DND-41 (cell line): ENCODE measurements around the gene CYP27C1.

Experiments
- ATAC-seq: fragments of 200-7000 bp; cut with Tn5 transposase; 3 replicates; pipeline ENCODE4 v1.9.1; 2021; ENCODE audit warnings: low read depth; ENCODE audit not compliant: insufficient read depth
- DNase-seq: peaks from one replicate; pipeline ENCODE4 v3.0.0-alpha.2; 2020
- H2AFZ ChIP-seq: 2 replicates; pipeline ENCODE4 v1.6.0; 2012; ENCODE audit warnings: low read depth, low read length
- H3K27ac ChIP-seq: 2 replicates; pipeline ENCODE4 v1.5.1; 2012; ENCODE audit warnings: low read length, inconsistent platforms
- H3K27me3 ChIP-seq: fragments of 200-600 bp; sonication (generic); 2 replicates; pipeline ENCODE4 v1.6.0; 2012; ENCODE audit warnings: low read length, mild to moderate bottlenecking, inconsistent platforms; ENCODE audit not compliant: insufficient read depth, poor library complexity
- H3K36me3 ChIP-seq: 2 replicates; pipeline ENCODE4 v1.5.1; 2012; ENCODE audit warnings: low read length, inconsistent platforms; ENCODE audit not compliant: insufficient read depth
- H3K4me1 ChIP-seq: 2 replicates; pipeline ENCODE4 v1.5.1; 2012; ENCODE audit warnings: mild to moderate bottlenecking, low read length; ENCODE audit not compliant: insufficient read depth
- H3K4me2 ChIP-seq: 2 replicates; pipeline ENCODE4 v1.6.0; 2012; ENCODE audit warnings: mild to moderate bottlenecking, moderate library complexity, low read length, inconsistent platforms; ENCODE audit not compliant: insufficient read depth
- H3K4me3 ChIP-seq, 2 experiments: fragments of 200-600 bp in 1 of 2; shearing (Covaris generic) in 1 of 2; 2 replicates each; pipeline ENCODE4 v1.5.1; 2012 to 2016; ENCODE audit warnings: inconsistent platforms in 2 of 2, low read length in 2 of 2, mild to moderate bottlenecking in 2 of 2, low read depth in 1 of 2, moderate library complexity in 1 of 2
- H3K79me2 ChIP-seq: 2 replicates; pipeline ENCODE4 v1.6.0; 2012; ENCODE audit warnings: low read length, inconsistent platforms; ENCODE audit not compliant: insufficient read depth
- H3K9ac ChIP-seq: 2 replicates; pipeline ENCODE4 v1.6.0; 2012; ENCODE audit warnings: low read depth, mild to moderate bottlenecking, inconsistent platforms, low read length, moderate library complexity
- H3K9me3 ChIP-seq: 2 replicates; pipeline ENCODE4 v1.5.1; 2012; ENCODE audit warnings: low read length, moderate library complexity, mild to moderate bottlenecking, inconsistent platforms; ENCODE audit not compliant: insufficient read depth, severe bottlenecking
- H4K20me1 ChIP-seq: 2 replicates; pipeline ENCODE4 v1.6.0; 2012; ENCODE audit warnings: low read length; ENCODE audit not compliant: insufficient read depth
- CTCF ChIP-seq: IDR thresholded peaks from 2 replicates; pipeline ENCODE4 v1.5.1; 2012; ENCODE audit warnings: borderline replicate concordance, low read length, moderate library complexity, mild to moderate bottlenecking; ENCODE audit not compliant: poor library complexity, severe bottlenecking; ENCODE audit errors: extremely low read depth
- EZH2 ChIP-seq: IDR thresholded peaks from 3 replicates; pipeline ENCODE4 v1.6.1; 2012; ENCODE audit warnings: borderline replicate concordance, low read depth, mild to moderate bottlenecking, moderate library complexity, low read length, inconsistent platforms; ENCODE audit not compliant: severe bottlenecking

CYP27C1 gene

GRCh38 chr2:127150996-127151395, 69.1 kb downstream of the CYP27C1 start:
- no peaks in the 10 kb centered on the region for H3K9me3 ChIP-seq
- no peaks in the 10 kb centered on the region for H3K79me2 ChIP-seq
- DNase-seq, result no peak
- no peaks in the 10 kb centered on the region for H3K4me1 ChIP-seq
- no peaks in the 10 kb centered on the region for H4K20me1 ChIP-seq
- H3K4me3 ChIP-seq, result no peak overlapping the region
- no peak for TF ChIP-seq EZH2
- TF ChIP-seq CTCF, result no peak
- ATAC-seq, result no peak
- no peaks in the 10 kb centered on the region for H3K36me3 ChIP-seq
- peaks cover 9% of the 10 kb centered on the region for H3K27me3 ChIP-seq
- H3K27ac ChIP-seq, result no peak overlapping the region
- H3K9ac ChIP-seq, result no peak overlapping the region
- no peak overlapping the region for H2AFZ ChIP-seq
- no peak overlapping the region for H3K4me2 ChIP-seq

DNA sequence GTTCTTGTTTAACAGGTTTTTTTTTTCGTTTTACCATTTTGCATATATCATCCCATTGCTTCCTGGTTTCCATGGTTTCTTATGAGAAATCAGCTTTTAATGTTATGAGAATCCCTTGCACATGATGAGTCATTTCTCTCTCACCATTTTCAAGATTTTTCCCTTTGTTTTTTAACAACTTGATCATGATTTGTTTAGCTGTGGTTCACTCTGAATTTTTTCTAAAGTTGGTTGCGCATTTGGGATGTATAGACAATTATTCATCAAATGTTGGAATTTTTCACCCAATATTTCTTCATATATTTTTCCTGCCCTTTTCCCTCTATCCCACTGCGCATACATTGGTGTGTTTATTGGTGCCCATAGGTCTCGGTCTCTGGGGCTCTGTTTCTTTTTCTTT, 70.7 kb downstream of the CYP27C1 start:
- Histone ChIP-seq H3K9ac (no peak overlapping the region), H3K4me3 (no peak overlapping the region), H4K20me1 (no peaks in the 10 kb centered on the region), H3K4me2 (no peak overlapping the region), H3K27me3 (peaks cover 10% of the 10 kb centered on the region), H3K36me3 (no peaks in the 10 kb centered on the region), H3K4me1 (no peaks in the 10 kb centered on the region), H3K79me2 (no peaks in the 10 kb centered on the region), H3K27ac (no peak overlapping the region), H2AFZ (no peak overlapping the region), H3K9me3 (no peaks in the 10 kb centered on the region)
- no peak for TF ChIP-seq CTCF
- no peak for TF ChIP-seq EZH2
- DNase-seq, result no peak
- ATAC-seq, result no peak

DNA sequence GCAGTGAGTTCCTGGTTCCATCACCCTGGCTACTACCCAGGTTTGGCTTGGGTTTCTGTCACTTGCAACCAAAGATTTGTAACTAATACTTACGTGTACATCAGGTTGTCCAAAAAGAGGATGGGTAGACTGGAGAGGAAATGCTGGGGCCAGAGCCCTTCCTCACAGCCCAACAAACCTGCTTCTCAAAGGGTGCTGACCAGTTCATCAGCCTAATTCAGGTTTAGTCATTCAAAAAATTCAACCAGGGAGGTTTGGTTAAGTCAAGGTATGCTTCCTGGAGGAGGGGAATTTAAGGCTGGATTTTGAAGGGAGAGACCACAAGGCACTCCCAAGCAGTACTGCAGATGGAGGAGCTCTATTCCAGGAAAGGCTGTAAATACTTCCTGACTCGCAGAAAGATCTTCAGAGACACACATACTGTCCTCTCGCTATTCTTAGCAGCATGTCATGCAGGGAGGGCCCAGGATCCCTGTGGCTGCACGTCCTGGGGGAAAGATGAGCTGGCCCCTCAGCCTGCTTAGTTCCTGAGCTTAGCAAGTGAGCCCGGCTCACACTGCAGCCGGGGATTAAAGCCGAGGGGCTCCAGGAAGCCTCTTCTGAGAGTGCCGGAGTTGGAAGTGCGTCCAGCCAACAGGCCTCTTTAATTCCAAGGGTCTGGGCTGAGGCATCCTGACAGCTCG, 73.1 kb downstream of the CYP27C1 start:
- Histone ChIP-seq H3K9ac (no peak overlapping the region), H3K36me3 (no peaks in the 10 kb centered on the region), H3K79me2 (no peaks in the 10 kb centered on the region), H3K27me3 (peaks cover 13% of the 10 kb centered on the region), H4K20me1 (no peaks in the 10 kb centered on the region), H2AFZ (no peak overlapping the region), H3K27ac (no peak overlapping the region), H3K4me1 (no peaks in the 10 kb centered on the region), H3K4me3 (no peak overlapping the region), H3K4me2 (no peak overlapping the region), H3K9me3 (no peaks in the 10 kb centered on the region)
- TF ChIP-seq CTCF (no peak), EZH2 (no peak)
- DNase-seq (no peak), ATAC-seq (no peak)
